Activated T-helper 9 cell treated with anti-CD3 and anti-CD28 coated beads, Interleukin-2, amount 50 U/mL, for 16 hours (primary cell): ENCODE results near the gene CLASP2.
"Not testable (repeated sequence)": the region's sequence is repeated elsewhere in the genome, so short reads cannot be mapped to it uniquely, and the experiment has no call there.

Source experiments
- DNase-seq: peaks from one replicate; pipeline ENCODE4 v3.0.0-alpha.2; 2020; ENCODE audit warnings: low read depth

CLASP2 gene

DNA sequence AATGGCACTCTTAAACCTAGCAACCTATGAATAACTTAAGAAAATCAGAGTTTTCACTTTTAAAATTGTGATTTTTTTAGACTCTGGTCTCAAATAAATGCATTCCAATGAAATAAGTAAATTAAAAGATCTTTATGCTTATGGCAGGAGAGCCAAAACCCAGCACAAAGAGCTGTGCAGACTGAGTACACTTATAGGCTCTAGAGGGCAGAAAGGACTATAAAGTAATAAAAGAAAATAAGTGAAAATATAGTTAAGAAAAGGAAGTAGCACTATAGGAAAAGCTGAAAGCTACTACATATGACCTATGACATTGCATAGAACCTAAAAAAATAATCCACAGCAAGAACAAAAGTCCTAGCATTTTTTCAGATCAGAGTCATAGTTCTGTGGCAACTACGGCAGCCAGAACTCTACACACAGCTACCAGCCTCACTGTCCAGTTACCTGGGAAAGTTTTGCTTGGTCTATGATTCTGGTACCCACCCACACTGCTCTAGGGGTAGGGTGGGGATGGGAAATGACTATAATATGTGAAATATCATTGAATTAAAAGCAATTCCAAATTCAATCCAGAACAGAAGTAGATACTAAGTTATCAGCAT, 30.5 kb downstream of the CLASP2 start:
- no peak for DNase-seq

DNA sequence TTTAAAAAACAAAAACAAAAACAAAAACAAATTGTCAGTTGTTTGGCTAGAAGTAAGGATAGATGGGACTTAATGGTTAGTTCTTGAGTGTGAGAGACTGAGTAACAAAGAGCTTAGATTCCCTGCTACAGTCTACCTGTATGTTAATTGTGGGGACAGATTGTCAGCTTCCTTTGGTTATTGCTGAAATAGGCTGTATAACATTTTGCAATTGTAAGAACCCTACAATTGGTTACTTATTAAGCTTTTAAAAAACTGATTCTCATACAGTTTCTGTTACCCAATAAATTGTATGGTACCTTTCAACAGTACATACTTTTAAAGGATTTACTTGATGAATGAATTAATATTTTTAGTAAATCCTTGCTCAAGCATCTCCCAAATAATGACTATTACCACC, 35.3 kb downstream of the CLASP2 start:
- no peak for DNase-seq

DNA sequence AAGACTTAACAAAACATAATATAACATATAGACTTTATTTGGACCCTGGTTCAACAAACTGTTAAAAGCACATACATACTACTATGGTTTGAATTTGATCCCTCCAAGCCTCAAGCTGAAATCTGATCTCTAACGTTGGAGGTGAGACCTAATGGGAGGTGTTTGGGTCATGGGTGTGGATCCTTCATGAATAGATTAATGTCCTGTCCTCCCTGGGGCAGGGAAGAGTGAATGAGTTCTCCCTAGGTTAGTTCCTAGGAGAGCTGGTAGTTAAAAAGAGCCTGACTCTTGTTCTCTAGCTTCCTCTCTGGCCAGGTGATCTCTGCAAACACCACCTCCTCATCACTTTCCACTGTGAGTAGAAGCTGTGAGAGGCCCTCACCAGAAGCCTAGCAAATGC, 36.4 kb downstream of the CLASP2 start:
- DNase-seq, result no peak

DNA sequence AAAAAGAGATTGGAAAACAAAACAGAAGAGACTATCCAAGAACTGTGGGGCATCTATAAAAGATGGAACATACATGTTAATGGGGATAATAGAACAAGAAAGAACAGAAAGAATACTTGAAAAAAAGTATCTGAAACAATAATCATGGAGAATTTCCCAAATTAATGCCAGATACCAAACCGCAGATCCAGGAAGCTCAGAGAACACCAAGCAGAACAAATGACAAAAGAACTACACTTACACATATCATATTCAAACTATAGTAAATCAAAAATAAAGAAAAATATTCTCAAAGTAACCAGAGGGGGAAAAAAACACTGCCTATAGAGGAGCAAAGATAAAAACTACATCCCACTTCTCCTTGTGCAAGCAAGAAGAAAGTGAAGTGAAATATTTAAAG, 40.0 kb downstream of the CLASP2 start:
- no peak for DNase-seq

DNA sequence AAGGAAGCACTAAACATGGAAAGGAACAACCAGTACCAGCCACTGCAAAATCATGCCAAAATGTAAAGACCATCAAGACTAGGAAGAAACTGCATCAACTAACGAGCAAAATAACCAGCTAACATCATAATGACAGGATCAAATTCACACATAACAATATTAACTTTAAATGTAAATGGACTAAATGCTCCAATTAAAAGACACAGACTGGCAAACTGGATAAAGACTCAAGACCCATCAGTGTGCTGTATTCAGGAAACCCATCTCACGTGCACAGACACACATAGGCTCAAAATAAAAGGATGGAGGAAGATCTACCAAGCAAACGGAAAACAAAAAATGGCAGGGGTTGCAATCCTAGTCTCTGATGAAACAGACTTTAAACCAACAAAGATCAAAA, 44.6 kb downstream of the CLASP2 start:
- DNase-seq, result not testable (repeated sequence)

DNA sequence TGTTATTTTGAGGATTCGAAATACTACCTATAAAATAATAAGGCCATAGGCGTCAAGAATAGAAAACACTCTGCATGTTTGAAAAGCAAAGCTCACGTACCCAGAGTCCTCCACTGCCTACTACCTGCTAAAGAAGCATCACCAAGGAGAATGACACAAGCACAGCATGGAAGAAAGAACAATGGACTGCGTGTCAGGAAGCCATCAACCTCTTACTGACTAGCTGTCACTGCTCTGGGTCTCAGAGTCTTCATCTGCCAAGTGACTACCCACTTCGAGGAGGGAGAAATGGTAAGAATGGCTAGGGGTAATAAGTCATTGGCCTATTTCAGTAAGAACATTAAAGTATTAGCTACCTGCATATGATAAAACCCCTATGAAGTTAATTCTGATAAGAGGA, 49.4 kb downstream of the CLASP2 start:
- no peak for DNase-seq

DNA sequence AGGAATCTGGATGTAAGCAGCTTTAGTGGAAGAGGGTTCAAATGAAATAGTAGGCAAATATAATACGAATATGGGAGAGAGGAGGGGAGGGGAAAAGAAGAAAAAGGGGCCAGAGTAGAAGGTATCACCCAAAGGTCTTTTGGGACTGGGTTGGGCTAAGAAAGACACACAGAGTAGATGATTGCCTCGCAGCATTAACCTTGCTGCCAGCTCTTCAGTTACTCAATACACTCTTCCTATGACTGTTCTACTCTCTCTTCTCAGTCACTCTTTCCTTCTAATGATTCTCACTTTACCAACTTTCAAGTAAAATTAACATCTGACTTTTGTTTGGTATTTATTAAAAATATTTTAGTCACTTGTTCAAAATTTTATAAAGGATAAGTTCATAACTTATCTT, 52.8 kb downstream of the CLASP2 start:
- DNase-seq, result no peak

DNA sequence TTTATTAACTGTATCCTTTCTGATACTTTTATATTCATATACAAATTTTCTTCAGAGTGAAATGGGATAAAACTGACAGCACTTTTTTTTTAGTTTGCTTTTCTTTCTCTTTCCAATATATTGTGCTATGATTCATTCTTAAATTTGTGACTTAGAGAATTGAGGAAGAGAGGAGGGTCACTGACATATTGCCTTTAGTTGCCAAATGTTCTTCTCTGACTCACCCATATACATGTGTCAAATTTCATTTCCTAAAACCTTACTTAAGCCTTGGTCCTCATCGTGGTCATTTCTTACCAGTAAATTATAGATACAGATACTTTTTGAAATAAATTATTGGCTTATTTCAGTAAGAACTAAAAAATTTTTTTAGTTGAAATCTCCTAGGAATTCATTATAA, 53.9 kb downstream of the CLASP2 start:
- no peak for DNase-seq

DNA sequence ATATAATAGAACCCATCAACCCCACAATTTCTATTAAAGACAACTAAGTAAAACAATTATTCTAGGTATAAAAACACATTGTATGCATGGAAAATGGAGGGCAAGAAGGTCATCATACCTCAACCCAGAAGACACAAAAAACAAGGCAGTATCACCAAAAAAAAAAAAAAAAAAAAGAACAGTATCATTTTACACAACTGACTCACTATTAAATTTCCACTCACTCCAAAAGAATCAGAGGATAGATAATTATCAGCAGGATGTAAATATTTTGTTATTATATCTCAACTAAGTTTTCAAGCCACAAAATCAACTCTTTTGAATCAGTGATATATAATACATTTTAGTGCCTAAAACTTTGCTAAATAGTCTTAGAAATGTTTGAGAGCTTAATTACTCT, 55.0 kb downstream of the CLASP2 start:
- no peak for DNase-seq

DNA sequence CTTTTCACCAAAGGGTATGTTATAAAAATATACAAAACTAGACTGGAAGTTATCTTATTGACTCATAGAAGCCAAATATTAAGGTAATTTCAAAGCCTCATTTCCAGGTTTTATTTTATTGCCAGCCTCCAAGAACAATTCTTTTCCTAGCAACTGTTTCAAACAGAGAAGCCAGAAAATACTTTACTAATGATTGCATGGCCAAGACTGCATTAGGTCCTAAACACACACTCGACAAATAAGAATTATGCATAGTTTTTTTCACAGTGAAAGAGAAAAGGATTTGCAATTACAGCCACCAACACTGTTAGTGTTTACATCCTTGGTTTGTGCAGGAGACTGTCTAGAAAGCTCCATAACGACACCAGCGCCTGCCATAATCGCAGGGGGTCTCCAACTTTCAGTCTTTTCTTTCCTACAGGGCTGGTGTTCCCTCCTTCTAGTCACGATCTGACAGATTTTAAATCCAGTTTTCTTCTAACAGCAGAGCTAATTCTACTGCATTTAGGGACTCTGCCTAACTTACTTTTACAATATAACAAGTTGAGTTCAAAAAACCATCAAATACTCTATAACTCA, 58.1 kb downstream of the CLASP2 start:
- DNase-seq, result no peak

DNA sequence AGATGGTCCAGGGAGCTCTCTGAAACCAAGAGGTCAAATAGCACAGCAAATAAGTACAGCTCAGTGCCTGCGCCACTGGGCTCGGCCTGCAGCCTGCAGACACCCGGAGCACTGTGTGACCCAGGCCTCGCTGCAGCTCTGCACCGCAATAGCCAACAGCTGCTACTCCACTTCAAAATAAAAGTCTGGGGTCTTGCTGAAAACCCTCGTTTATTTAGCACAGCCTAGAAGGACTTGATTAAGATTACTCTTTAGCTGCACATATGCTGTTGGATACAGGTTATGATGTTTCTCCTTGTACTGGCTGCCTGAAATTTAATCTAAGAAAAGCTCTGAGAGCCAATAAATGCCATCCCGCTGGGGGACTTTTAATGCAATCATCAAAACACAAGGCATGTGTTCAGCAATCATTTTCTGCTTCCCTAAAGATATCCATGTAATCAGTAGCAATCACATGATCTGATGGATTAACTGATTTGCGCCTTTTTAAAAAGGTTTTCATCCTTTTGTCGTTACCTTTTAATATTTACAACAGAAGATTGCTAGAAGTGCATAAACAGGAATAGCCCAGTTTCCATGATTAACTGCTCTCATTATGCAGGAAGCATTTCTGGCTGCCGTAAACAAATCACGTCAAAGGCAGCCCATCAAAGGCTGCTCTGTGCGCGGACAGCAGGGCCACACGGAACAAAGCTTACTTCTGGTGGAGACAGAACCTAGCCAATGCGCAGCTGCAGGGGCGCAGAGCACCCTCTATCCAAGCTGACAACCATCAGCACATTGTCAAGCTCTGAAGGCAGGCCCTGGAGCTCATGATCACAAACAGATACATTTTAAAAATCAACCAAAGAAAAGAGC, 58.8 kb downstream of the CLASP2 start:
- no peak for DNase-seq

DNA sequence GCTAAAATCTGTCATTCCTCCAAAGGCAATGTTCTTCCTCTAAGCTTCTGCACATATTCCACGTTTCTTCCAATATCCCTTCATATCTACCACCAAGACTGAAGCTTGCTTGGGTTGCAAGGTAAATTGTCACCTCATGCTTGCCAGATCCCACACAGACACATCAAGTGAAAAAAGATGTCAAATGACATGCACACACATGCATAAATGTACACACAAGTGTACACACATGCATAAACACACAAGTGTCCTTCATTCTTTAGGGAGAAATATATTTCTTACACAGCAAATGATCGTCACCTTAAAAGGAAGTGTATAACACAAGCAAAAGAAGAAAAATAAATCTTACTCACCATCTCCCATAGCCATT, 59.4 kb downstream of the CLASP2 start:
- no peak for DNase-seq

DNA sequence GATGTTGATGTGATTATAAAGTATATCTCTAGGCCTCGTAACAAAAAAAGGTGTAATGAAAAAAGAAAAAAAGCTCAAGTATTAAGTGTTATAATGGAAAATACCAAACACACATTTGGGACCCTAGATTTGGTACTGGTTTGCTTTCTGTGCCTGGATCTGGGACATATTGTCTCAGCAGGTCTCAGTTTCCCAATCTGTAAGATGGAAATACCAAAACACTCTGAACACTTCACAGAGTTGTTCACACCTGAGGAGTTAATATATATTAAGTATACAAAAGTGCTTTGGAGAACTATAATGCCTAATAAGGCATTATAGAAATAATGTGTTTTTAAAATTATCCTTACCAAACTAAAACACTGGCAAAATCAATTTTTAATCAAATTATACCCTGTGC, 60.0 kb downstream of the CLASP2 start:
- DNase-seq, result no peak

DNA sequence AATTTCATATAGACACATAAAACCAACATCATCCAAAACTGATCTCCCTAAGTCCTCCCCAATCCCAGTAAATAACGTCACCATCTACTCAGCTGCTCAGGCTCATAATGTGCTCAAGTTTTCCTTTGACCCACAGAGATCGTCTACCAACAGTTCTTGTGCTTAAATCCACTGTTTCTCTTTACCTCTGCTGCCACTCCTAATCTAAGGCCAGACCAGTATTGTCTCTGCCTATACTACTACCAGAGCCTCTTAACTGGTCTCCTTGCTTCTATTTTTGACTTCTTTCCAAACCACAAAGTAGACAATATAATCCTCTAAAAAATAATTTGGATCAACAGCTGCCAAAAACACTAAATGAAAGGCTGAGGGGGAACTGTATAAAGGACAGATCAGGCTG, 65.3 kb downstream of the CLASP2 start:
- DNase-seq, result no peak

DNA sequence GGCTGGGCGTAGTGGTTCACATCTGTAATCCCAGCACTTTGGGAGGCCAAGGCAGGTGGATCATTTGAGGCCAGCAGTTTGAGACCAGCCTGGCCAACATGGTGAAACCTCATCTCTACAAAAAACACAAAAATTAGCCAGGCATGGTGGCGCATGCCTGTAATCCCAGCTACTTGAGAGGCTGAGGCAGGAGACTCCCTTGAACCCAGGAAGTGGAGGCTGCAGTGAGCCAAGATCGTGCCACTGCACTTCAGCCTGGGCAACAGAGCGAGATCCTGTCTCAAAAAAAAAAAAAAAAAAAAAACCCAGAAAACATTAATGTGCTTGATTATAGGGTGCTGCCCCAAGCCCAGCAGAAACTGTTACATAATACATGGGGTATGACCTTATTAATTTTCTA, 67.0 kb downstream of the CLASP2 start:
- DNase-seq, result not testable (repeated sequence)

DNA sequence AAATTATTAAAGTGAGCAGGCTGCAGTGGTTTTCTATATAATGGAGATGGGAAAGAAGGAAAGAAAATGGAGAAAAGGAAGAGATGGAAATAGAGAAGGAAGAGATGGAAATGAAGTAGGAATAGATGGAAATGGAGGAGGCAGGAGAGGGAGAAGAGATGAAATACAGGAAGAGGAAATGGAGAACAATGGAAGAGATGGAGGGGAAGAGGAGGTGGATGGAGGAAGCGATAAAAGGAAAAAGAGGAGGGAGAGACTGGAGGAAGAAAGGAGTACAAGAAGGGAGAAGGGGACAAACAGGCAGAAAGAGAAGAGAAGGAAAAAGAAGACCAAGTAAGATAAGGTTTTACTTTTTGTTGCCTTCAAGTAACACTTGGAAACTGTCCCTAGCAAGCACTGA, 67.6 kb downstream of the CLASP2 start:
- DNase-seq, result no peak

DNA sequence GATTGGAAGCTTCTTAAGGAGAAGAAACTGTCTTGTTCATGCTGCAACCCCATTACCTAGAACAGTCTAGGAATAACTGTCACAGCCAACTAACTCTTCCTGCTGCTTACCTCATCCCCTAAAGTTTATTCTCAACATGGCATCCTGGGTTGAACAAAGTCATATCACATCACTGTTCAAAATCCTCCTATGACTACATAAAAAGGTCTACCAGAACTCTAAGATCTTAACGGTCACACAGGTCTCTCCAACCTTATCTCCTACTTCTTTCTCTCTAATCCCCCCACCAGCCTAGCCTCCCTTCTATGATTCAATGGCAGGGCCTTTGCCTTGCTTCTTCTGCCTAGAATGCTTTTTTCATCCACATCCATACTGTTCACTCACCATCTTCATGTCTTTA, 69.3 kb downstream of the CLASP2 start:
- DNase-seq, result no peak

DNA sequence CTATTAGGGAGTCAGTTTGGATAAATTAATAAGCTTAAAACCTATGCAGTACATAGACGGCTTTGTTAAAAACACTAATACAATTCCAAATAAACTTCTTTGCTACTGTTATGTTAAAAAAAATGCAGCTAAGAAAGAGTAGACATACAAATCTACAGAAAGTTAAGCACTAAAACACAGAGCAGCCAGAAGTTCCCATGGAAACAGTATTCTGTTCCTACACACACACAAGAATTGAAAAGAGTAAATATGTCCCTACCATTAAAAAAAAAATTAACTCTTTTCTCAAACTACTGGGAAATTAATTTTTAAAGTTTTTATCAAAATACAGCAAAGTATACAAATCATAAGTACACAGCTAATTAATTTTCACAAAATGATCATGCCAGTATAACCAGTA, 71.6 kb downstream of the CLASP2 start:
- DNase-seq, result no peak

DNA sequence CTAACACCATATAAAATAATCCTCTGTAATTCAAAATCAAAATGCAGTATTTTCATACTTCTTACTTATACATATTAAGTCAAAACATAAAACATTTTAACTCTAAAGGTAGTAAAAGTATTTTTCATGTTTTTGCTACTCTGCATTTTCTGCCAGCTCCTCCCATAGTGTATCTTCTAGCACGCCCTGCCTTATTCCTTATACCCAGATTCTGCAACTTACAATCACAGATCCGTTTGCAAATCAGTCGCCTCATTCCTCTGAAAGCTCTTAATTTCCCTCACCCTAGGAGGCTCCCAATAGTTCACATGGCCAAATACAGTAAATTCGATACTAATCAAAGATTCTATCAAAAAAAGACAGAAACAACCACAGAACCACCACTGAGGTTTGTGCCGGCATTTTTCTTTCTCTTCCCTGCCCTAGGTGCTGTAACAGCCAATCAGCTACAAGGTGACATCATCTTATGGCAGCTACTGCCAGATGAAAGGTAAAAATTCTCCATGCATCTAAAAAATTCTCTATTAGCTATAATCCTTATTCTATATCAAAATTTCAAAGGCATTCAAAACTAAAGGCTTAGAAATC, 72.9 kb downstream of the CLASP2 start:
- no peak for DNase-seq

DNA sequence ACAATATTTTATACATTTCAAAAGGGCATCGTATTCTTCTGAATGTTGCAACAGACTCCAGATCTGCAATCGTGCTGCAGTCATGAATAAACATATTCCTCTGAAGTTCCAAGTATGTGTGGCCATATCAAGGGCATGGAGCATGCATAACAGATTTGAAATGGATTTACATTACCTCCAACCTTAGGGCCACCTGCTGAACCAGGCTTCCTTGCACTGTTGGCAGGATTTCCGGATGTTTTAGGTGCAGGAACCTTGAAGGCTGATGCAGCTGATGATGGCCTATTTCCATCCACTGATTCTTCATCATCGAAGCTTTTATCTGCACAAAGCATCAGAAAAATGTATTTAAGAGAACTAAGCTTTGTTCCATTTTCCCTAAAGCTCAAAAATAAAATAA, 73.5 kb downstream of the CLASP2 start:
- DNase-seq, result no peak

DNA sequence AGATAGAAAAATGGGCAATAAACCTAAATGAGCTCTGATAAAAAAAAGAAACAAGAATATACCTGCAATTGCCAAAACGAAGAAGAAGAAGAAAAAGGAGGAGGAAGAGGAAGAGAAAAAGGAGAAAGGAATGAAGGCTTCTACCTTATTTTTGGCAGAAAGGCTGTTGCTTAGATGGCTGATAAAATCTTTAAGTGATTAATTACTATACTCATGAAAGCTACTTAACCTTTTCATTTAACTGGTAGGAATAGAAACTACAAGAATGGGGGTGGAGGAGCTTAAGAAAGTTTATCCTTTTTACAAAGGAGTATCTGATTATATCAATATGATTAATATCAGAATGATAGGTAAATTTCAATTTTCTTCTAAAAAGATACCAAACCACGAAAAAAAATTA, 75.2 kb downstream of the CLASP2 start:
- DNase-seq, result no peak

DNA sequence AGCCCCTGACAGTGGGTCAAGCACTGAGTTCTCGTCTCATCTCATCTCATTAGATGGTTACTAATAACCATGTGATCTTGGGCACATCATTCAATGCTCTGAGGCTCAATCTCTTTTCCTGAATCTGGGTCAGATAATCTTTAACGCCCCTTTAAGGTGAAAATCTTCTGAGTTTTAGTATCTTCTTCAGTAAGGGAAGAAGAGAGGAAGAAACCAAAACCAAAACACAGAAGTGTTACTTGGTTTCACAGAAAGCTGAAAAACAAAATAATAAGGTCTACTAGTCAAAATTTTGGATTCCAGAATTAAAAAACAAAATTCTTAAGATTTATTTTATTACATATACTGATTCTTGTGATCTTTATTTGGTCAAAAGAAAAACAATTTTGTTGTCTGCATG, 78.2 kb downstream of the CLASP2 start:
- no peak for DNase-seq

DNA sequence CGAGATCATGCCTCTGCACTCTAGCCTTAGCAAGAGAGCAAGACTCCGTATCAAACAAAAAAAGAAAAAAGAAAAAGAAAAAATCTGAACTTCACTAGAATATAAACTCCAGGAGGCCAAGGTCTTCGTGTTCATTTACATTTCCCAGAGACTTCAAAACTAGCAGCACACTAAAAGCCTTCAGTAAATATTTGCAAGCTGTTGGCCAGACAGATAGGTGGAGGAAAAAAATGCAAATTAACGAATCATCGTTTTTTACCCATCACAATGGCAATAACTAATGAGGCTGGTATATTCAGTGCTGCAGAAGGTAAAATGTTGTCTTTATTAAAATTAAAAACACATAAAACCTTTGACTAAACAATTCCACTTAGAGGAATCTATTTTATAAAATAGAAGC, 80.6 kb downstream of the CLASP2 start:
- no peak for DNase-seq
